Prostate gland (tissue), 2 donors: Measurements from ENCODE around the gene FBN2. TPM values are rescaled to one million over a fixed set of nuclear protein-coding genes. Genes with fewer than 3 reads are reported as not detected.

Experiments
- DNase-seq: peaks from one replicate; pipeline ENCODE4 v3.0.0-alpha.2; 2019; ENCODE audit warnings: low spot score
- H3K27ac ChIP-seq, 2 donors: fragments of 200-600 bp; sonication (generic); 2 replicates each; pipeline ENCODE4 v1.5.1; 2017 to 2019
- H3K27me3 ChIP-seq: fragments of 200-600 bp; sonication (generic); replicated peaks from 2 replicates; pipeline ENCODE4 v1.5.1; 2019; ENCODE audit not compliant: insufficient read depth
- H3K36me3 ChIP-seq, 2 donors: fragments of 200-600 bp; sonication (generic); 1 replicate in 1 of 2; 2 replicates in 1 of 2; pipeline versions ENCODE4 v1.5.1 to v1.8.1; 2017 to 2019
- H3K4me1 ChIP-seq: fragments of 200-600 bp; sonication (generic); replicated peaks from 2 replicates; pipeline ENCODE4 v1.5.1; 2019
- H3K4me3 ChIP-seq, 2 donors: fragments of 200-600 bp; sonication (generic); 2 replicates each; pipeline ENCODE4 v1.5.1; 2017 to 2019
- H3K9me3 ChIP-seq: fragments of 200-600 bp; sonication (generic); 2 replicates; pipeline ENCODE4 v1.5.1; 2017
- POLR2A ChIP-seq: fragments of 450-650 bp; IDR thresholded peaks from one replicate; pipeline ENCODE4 v1.6.1; 2016; ENCODE audit warnings: antibody characterized with exemption, mild to moderate bottlenecking
- POLR2AphosphoS5 ChIP-seq: sonication (generic); formaldehyde crosslinking; IDR thresholded peaks from one replicate; pipeline ENCODE4 v1.6.1; 2017; ENCODE audit warnings: antibody characterized with exemption
- WGBS: methylation state at CpG from one replicate; pipeline ENCODE4 v1.1.5; 2018; 5-methylcytosine and 5-hydroxymethylcytosine counted together
- intact Hi-C: fragments of 100-400 bp; cut with DNase I; formaldehyde crosslinking; loops from one replicate; pipeline ENCODE4 v1.14.2; 2022
- total RNA-seq, 2 donors: library from RNA; depleted of rRNA; stranded (reverse); fragments of >200 nt; gene quantifications; one replicate each; pipeline ENCODE4 v1.1.0, GENCODE V29; 2016
- TF ChIP-seq, protein P1 (sequence below), 4 experiments: fragments of 200-600 bp in 2 of 4; fragments of 450-650 bp in 2 of 4; sonication (generic) in 2 of 4; IDR thresholded peaks; 1 replicate in 3 of 4; 2 replicates in 1 of 4; pipeline ENCODE4 v1.5.1; 2016 to 2019; ENCODE audit warnings: antibody characterized with exemption in 4 of 4, mild to moderate bottlenecking in 2 of 4, moderate library complexity in 2 of 4

Gene FBN2
- total RNA-seq, 2 donors from 2014 or later, result 0.82 to 6.6 TPM

DNA sequence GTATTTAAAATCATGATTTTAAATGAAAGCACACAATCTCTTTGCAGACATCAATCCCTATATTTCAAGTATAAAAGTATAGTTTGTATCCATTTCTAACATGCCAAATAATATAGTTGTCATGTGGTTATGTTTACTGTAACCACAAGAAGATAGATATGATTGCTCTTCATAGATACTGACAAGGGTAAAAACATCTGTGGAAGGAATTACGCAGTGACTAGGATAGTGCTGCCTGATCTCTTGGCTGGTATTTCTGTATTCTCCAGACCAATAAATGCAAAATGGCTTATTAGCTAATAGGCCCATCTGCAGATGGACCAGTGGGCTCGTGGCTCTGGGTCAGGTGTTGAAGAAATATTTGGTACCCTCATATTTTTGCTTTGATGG is 34.9 kb upstream of the FBN2 start:
- H3K36me3 ChIP-seq, result no peaks in the 10 kb centered on the region
- intact Hi-C loops, result no loop called here
- H3K4me1 ChIP-seq, result no peaks in the 10 kb centered on the region
- TF ChIP-seq, protein P1, sequence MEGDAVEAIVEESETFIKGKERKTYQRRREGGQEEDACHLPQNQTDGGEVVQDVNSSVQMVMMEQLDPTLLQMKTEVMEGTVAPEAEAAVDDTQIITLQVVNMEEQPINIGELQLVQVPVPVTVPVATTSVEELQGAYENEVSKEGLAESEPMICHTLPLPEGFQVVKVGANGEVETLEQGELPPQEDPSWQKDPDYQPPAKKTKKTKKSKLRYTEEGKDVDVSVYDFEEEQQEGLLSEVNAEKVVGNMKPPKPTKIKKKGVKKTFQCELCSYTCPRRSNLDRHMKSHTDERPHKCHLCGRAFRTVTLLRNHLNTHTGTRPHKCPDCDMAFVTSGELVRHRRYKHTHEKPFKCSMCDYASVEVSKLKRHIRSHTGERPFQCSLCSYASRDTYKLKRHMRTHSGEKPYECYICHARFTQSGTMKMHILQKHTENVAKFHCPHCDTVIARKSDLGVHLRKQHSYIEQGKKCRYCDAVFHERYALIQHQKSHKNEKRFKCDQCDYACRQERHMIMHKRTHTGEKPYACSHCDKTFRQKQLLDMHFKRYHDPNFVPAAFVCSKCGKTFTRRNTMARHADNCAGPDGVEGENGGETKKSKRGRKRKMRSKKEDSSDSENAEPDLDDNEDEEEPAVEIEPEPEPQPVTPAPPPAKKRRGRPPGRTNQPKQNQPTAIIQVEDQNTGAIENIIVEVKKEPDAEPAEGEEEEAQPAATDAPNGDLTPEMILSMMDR (IDR thresholded peaks at IDR 0.05), result no peak
- no peak for TF ChIP-seq POLR2A
- no peak for TF ChIP-seq POLR2AphosphoS5
- no peak for DNase-seq
- WGBS, result 93% methylated on average over 2 of the region's 2 CpGs
- no peaks in the 10 kb centered on the region for H3K27me3 ChIP-seq
- H3K9me3 ChIP-seq, result no peaks in the 10 kb centered on the region
- H3K27ac ChIP-seq, result no peak overlapping the region
- H3K4me3 ChIP-seq, result no peak overlapping the region

DNA sequence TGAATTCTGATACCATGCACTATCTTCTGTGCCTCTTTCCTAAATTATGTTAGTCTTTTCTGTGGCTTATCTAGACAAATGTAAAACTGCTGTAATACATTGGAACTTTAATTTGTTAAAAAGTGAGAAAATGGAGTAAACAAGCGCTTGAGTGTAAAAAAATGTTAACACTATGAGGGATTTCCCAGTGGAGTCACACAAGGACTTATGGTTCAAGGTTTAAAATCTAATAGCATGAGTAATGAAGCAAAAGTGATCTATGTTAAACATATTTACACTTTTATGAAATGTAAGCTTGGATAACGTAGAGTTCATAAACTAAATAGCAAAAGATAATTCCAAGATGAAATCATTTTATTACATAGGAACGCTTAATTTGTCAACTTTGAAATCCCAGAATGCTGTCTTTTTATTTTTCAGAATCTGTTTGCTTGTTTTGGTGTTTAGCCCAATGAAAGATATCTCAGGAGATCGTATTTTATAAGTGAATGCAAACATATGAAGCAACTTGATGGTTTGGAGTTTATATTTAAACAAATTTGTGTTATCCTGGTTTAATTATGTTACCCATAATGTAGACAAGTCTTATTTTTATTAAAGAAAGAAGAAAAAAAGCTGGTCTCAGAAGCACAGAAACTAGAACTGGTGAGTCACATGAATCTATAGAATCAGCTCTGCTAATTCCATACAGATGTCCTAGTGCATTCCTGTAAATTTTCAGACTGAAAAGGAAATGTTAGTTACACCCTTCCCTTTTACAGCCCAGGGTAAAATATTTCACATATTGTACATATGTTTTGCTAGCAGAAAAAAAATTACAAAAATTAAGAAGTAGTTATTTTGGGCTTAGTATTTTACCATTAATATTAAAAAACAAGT is 34.2 kb upstream of the FBN2 start:
- no peak for DNase-seq
- Histone ChIP-seq H3K27me3 (no peaks in the 10 kb centered on the region), H3K9me3 (no peaks in the 10 kb centered on the region), H3K36me3 (no peaks in the 10 kb centered on the region), H3K27ac (no peak overlapping the region), H3K4me1 (no peaks in the 10 kb centered on the region), H3K4me3 (no peak overlapping the region)
- intact Hi-C loops, result no loop called here
- 73% methylated on average over 4 of the region's 4 CpGs for WGBS
- TF ChIP-seq POLR2A (no peak), POLR2AphosphoS5 (no peak)
- TF ChIP-seq, protein P1 (IDR thresholded peaks at IDR 0.05), result no peak

DNA sequence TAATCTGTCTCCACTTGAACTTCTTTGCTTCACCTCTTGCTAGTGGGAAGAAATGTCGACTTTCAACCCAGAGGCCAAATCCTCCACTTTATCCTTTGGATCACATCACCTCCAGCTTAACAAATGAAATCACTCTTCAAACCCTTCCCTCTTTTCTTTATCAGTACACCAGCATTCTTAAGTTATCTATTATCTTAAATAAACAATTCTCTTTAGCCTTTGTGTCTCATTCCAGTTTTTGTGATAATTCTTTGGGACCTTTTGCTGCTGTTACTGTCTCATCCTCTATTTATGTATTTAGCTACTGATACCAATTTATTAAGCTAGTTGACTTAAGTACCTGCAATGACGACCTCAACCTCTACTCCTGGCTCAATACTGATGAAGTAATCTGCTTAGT is 28.1 kb upstream of the FBN2 start:
- no peaks in the 10 kb centered on the region for H3K4me1 ChIP-seq
- no peaks in the 10 kb centered on the region for H3K27me3 ChIP-seq
- no peaks in the 10 kb centered on the region for H3K9me3 ChIP-seq
- H3K36me3 ChIP-seq, result no peaks in the 10 kb centered on the region
- intact Hi-C loops, result no loop called here
- H3K27ac ChIP-seq, result no peak overlapping the region
- 45% methylated on average over 2 of the region's 2 CpGs for WGBS
- TF ChIP-seq, protein P1 (IDR thresholded peaks at IDR 0.05), result no peak
- TF ChIP-seq POLR2AphosphoS5 (no peak), POLR2A (no peak)
- DNase-seq, result no peak
- H3K4me3 ChIP-seq, result no peak overlapping the region

DNA sequence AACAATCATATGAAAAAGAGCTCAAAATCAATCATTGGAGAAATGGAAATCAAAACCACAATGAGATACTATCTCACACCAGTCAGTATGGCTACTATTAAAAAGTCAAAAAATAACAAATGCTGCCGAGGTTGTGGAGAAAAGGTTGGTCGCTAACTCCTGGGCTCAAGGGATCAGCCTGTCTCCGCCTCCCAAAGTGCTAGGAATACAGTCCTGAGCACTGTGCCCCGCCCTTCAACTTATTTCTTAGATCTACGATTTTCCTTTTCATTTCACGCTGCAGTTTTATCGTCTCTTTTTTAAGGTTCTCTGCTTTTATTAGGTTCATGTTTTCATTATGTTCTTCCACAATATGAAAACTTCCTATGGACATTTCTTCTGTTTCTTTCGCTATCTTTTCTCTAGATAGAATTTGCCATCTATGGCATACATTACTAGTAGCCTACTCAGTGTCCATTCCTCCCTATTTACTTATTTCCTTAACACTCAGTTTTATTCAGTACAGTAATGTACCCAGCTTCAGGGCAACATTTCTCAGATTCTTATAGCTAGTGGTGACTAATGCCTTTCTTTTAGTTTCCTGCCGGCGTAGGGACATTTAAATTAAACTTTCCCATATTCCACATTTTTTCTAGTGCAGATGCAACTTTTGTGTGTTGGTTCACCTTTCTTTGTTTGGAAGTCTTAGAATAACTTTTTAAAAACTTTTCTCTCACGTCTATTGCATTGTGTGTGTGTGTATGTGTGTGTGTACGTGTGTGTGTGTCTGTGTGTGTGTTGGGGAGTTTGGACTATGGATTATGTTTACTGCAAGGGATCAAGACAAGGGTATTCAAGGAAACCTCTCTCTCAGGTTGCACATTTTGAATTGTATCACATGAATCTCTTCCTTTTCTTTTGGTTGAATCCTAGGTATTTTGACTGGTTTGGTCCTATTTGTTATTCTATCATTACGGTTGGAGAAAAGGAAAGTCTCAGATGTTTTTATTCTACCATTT is 21.6 kb upstream of the FBN2 start:
- H3K9me3 ChIP-seq, result no peaks in the 10 kb centered on the region
- no peaks in the 10 kb centered on the region for H3K4me1 ChIP-seq
- H3K27ac ChIP-seq, result no peak overlapping the region
- no peaks in the 10 kb centered on the region for H3K27me3 ChIP-seq
- DNase-seq, result no peak
- WGBS, result 83% methylated on average over 13 of the region's 13 CpGs
- TF ChIP-seq, protein P1 (IDR thresholded peaks at IDR 0.05), result no peak
- TF ChIP-seq POLR2AphosphoS5 (no peak), POLR2A (no peak)
- H3K36me3 ChIP-seq, result no peaks in the 10 kb centered on the region
- intact Hi-C loops, result no loop called here
- H3K4me3 ChIP-seq, result no peak overlapping the region
